G401.6 (cell line): Measurements from ENCODE around the gene FBN1.

ENCODE experiments used
- FAIRE-seq: peaks from 2 replicates; lab custom pipeline; 2012; peaks lifted over from hg19 to GRCh38; lab: Jason Lieb, UNC

Gene FBN1

DNA sequence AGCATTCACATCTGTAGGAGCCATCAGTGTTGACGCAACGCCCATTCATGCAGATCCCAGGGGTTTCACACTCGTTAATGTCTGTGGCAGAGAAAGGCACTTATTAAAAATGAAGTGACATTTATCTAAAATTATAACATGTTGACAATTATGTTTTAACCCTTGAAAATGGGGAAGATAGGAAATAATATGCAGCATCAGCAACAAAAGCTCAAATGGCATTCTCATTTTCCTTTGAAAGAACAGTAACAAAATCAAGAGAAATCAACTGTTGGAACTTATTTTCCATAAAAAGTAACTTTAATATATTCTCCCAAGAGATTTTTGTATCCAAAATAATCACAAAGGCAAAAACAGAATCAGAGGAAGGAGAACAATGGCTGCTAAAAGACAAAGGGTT lies 140.4 kb downstream of the FBN1 start:
- FAIRE-seq: no peak

DNA sequence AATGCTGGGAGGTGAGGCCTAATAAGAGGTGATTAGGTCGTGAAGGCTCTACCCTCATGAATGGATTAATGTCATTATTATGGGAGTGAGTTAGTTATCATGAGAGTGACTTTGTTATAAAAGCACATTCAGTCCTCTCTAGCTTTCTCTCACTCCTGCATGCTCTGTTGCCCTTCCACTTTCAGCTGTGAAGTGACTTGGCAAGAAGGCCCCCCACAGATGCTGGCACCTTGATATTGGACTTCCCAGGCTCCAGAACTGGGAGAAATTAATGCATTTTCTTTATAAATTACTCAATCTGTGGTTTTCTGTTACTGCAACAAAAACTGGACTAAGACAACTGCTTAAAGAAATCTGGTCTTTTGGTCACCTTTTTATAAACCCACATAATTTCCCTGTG lies 144.3 kb downstream of the FBN1 start:
- no peak for FAIRE-seq

DNA sequence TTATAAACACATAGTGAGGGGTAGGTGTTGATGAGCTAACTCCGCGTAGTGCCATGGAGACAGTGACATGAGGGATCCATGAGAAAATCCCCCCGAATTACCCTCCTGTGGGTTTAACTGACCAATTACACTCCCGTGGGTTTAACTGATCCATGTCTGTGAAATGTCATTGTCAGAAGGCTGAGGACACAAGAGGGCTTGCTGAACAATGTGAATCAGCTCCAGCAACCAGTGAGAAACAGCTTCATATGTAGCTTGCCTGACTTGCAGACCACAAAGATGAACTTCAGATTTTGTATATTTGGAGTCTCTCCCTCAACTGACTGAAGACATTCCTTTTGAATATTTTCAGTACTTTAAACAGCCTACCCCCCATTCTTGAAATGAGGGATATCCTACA lies 144.9 kb downstream of the FBN1 start:
- FAIRE-seq: no peak

DNA sequence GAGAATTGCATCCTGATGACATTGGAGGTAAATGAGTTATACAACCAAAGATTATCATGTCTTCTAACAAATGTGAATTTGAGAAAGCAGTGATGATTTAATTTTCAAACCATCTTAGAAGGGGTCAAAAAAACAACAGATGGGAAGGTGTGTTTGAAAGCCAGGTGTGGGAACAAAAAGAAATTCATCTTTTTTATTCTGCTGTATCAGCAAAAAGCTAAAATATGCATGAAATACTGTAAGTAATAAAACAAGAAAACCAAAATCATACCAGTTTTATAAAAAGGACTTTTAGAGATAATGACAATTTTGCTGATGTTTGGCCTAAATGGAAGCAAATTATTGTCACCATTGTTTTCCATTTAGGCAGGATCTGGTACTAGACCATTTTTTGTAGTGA lies 145.5 kb downstream of the FBN1 start:
- no peak for FAIRE-seq

DNA sequence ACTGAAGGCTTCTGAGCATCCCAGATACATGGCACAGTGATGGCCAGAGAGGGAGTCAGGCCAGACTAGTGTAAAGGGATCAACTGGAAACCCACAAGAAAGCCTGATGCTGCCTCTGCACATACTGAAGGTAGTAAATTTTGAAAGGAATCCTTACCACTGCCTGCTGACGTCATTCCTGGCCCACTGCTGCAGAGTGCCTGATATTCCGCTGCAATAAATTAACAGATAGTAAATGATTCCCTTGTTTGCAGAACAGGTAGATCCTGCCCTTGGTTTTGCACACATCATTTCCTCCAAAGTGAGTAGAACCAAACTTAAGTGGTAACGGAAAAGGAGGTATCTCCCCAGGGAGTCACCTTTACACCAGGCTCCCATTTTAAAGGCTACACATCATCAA lies 146.7 kb downstream of the FBN1 start:
- FAIRE-seq: no peak

DNA sequence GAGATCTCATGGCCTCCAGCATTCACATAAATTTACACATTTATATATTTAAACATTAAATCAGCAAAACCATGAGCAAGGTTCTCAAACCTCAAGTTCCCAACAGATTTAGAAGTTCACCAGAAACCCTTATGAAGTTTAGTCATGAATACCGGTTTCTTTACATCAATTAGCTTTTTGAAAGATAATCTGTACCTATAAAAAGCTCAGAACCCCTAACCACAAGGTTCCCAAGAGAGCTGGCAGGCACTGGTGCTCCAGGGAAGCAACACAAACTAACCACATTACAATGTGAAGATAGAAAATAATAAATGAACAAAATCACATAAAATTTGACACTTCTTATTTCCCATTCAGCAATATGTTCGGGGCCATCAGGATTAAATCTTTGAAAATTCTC lies 150.9 kb downstream of the FBN1 start:
- FAIRE-seq: no peak

DNA sequence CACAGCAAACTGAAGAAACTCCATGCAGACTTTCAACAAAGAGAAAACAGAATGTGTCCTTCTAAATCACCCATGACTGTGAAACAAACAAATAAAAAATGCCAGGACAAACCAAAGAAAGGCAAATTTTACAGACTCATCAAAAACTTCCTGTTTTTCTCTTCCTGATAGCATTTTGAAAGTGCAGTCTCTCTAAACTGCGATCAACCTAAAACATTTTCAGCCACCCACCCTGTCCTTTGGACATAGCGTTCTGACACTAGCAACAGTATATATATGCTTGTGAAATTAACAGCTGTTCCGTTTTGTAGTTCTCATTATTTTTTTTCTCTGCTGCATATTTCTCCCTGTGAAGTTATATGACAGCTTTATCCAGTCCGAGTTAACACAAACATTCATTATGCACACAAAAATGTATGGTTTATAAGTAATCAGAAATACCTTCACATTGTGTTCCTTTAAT lies 151.7 kb downstream of the FBN1 start:
- no peak for FAIRE-seq

DNA sequence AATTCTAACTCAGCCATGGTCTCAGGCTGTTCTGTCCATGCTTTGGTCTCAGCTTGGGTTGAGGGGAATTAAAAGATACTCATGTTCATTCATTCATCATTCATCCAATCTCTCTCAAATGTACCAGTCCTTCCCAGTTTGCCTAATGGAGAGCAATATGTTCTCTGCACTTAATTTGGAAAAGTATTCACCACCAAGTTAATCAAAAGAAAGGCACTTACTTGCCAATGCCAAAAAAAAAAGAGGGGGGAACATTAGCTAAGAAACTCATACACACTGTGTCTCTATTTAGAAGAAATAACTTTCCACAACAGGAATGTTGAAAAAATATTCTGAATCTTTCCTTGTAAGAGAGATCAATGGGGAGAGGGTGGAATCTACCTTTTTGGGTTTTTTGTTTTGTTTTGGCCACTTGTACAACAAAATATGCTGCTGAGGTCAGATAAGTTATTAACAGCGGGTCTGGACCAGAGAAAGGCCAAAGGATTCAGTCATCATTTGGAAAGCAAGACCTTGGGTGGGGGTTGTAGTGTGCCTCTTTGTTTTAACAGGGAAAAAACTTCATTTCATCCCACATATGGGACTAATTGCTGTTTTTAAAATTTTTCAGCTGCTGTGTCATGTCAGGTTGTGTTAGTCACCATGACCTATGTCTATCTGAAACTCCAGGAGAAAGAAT lies 152.3 kb downstream of the FBN1 start:
- FAIRE-seq: no peak

DNA sequence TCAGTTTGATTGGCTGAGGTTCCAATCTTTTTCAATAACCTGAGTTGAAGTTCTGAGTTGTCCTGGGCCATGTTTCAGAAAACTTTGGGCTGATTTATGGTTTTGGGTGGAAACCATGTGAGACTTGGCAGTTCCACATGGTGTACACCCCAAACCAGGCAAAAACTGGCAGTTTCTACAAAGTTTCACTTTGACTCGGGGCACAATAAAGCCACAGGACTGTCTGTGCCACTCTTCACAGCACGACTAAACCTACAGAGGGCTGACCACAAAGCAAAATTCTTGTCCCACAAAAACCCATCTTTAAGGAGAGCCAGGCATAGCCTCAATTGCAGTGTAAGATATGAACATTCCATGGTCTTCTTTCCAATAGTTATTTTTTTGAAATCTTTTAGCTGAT lies 159.3 kb downstream of the FBN1 start:
- no peak for FAIRE-seq

DNA sequence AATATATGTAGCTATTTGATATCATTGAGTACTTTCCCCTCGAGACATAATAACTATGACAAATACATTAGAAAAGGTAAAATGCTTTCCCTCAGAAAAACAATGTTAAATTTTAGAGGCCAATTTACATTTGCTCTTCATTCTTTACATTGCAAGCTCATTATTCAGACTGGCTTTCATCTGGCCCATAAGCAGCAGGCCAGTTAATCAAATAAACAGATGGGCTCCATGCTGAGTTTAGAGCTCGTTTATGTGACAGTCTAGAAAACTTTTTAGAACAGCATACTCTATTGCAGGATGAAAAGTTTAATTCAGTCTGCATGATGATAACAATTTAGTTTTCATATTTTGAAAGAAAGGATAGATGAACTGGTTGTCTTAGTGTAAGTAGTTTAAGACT lies 163.7 kb downstream of the FBN1 start:
- no peak for FAIRE-seq

DNA sequence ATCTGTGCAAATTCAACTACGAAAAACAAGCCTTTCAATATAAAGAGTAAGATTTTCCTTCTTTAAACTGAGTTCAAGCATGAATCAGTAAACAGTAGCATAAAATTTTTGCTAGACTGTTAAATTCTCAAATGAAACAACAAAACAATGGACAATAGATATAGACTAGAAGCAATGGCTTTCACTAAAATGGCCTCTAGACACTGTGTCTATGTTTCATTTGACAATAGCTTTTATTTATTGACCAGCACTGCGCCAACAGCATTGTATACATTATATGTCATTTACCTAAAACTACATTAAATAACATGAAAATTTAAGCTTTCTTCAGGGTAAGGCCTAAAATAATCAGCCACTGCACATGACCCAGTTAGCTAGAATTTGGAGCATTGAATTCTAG lies 165.8 kb downstream of the FBN1 start:
- FAIRE-seq: no peak

DNA sequence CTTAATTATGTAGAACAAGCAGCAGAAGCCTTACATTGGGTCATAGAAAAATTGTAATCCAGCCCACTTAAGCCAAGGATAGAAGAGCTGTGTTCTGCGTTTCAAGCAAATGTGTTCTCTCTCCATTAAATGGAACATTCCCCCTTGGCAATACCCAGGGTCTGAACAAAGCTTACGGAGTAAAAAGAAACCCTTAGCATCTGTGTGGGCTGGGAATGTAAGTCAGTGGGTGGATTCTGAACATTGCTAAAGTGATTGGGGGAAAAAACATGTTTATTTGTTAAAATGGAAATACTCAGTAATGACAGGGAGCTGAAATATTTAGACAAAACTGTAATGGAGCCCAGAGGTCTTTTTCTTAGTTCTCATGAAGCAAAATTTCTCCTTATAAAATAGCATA lies 166.9 kb downstream of the FBN1 start:
- no peak for FAIRE-seq

DNA sequence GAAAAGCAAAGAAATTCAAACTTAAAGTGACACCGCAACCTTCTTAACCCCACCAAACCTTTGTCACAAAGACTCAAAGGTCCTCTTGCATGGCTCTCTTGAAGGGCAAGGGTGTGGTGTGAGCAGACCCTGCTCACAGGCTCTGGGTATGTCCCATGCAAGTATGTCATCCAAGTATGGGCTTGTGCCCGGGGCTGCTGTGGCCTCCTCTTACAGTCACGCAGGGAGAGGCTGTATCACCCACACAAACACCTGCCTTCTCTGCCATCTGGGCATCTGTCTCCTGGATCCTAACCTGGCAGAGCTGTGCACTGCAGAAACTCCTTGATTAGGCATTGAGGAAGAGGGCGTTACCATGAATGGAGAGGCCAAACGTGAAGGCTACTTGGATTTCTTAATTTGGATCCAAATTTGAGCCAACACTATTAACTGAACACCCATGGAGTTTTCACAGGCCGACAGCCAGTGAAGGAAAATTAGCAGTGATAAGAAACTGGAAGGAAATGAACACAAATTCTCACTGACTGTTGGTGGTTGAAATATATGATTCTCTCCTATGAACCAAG lies 167.6 kb downstream of the FBN1 start:
- FAIRE-seq: no peak

DNA sequence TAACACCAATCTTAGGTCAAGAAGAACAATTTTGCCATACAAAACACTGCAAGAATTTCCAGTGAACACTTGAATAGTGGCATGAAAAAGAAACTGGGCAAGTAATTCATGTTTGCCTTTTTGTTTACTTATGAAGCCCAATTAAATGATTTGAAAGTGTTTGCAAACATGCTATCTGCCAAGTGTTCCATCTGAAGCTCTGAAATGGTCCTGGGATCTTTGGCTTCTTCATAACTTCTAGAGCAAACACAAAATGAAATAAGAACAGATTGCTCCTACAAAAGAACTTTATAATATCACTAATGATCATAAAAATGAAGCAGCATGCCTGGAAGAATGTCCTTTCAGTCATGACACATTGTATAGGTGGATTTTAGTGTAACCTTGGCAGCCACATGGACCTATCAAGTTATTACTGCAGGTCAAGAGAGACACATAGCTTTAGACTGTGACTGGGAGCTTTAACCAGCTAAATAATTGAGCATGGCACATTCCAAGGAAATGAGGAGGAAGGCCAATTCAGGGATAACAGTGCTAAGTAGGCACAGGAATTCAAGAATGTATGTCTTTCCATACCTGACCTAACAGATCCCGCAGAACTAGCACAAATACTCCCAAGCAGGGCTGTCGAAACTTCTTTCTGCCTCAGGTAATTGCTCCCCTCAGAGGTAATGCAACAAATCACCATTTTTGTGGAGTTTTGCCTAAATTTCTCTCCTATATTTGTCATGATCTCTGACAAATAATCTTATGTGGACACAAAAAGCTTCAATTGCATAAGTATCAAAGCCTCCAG lies 169.7 kb downstream of the FBN1 start:
- FAIRE-seq: no peak

DNA sequence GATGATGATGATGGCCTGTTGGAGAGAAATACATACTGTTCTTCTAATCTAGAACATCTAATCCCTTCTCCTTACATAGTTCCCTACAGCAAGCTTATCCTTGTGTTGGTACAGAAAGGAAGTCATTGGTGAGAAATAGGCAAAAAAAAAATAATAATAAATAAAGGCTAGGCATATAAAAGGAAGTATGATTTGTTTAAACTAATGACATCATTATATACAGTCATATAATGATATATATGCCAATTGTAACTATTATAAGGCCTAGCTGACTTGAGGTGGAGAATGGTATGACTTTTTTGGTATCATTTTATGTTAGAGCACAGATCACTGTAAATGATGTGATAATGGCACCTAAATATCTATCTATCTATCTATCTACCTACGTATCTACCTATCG lies 171.8 kb downstream of the FBN1 start:
- no peak for FAIRE-seq

DNA sequence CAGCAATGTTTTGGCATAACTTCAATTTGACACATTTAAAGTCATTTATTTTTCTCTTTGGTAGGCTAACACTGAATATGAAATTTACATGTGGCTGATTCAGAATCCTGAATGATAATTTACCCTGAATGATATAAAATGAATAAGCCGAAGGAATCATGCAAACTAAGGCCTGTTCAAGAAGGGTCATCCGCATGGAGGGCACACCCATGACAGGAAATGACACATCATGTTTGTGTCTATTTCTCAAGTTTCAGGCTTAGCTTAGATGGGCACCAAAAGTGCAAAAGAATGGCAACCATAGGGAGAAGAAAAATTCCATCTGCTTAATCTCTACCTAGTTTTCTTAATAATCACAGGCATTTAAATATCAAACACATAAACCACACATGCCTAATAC lies 172.8 kb downstream of the FBN1 start:
- FAIRE-seq: no peak

DNA sequence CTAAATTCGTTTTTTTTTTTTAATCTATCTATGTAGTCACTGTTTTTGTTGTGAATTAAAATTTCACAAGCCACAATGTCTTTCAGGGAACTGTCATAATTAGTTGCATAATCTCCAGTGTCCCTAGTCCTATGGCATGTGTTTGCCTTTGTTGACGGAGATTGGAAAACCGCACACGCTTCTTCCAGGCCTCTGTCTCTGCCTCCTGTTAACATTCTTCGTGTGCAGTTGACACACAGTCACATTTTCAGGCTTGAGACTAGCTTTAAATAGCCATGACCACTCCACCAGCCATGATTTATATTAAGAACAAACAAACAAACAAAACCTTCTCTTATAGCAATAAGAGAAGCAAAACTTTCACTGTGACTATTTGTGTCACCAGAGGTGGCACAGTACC lies 174.4 kb downstream of the FBN1 start:
- no peak for FAIRE-seq

DNA sequence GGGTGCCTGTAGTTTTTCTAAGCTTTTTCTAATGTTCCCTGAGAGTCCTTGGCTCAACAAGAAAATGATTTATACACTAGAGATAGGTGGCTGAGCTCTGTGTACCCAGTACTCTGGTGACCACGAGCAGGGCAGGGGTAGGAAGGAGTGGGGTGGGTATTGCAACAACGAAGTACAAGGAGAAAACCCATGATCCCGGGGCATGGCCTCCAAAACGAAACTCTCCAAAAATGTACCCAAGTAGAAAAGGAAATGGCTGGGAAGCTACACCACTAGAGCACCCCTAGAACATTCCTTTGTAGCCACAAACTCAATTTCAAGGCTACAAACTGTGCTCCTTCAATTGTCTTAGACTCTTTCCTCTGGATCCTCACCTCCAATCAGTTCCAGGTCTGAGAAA lies 175.4 kb downstream of the FBN1 start:
- FAIRE-seq: no peak

DNA sequence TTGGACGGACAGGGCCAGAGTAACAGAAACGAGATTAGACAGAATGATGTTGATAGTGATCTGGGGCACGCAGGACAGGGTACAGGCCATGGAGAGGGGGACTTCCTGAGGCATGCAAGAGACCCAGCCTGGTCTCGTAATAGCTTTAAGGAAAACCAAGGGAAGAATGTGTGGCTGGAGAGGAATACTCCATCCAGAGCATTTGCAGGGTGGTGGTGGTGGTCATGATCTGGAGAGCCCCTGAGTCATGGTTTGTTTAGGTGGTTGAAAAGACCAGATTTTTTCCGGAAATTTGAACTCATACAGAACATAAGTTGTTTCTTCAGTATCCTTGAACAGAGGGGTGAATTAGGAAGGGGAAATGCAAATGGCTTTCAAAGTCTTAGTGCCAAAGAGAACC lies 175.8 kb downstream of the FBN1 start:
- no peak for FAIRE-seq

DNA sequence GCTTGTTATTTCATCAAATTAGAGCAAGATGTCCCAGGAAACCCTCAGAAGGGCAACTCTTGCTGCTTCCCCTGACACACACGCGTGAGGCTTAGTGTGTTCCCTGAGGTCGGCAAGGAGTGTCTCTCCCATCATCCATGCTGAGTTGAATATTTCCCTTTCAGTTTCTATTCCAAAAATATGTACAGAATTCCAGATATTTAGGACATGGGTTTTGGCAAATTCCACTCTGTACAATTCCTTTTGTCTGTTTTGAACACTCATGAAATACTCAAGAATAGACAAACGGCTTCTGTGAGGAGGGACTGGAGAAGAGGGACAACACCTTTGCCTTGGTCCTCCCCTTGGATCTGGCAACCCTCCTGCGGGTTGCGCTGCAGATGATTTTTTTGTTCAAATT lies 176.2 kb downstream of the FBN1 start:
- no peak for FAIRE-seq

DNA sequence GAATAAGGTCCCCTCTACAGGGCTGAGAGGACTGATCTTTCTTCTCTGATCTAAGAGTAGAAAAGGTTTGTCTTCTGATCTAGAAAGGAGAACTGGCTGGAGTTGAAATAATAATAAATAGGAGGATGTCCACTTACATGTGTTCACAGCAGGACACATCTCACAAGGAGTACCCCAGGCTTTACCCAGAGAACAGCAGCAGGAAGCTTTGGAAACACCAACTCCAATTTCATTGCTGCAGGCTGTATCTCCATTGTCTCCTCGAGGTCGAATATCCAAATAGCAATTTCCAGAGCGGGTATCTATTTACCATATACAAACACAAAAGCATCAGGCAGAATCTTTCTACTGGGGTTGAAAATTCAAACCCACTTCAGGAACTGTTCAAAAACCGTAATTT lies 177.7 kb downstream of the FBN1 start:
- no peak for FAIRE-seq

DNA sequence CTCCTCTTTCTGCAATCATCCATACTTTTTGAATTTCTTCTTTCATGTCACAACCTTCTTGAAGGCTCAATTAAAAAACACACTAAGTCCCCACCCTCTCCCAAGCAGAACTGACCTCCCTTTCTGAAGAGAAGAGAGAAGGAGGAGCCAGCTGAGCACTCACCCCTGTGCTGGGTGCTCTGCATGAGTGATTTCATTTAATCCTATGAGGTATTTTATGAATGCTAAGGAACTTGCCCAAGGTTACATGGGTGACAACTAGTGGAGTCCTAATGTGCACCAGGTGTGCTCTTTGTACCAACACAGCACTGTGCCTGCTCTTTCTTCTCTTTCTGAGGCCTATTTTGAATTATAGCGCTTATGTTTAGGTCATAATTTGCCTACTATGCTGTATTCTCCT lies 178.7 kb downstream of the FBN1 start:
- FAIRE-seq: no peak

DNA sequence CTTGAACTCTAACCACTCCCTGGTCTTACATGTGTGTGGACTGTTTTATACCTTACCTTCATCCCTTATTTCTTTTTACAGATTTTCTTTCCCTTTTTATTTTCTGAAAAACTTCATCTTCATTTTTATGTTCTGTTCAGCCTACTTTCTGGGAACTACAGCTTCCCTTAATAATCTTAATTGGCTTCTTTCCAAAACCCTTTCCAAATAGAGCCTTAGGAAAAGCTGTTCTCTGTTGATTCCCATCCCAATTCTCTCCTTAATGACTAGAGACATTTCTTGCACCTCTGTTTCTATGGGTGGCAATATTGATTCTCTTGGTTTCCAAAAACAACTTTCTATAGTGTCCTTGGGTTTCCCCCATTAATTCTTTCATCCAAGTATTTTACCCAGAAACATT lies 179.4 kb downstream of the FBN1 start:
- no peak for FAIRE-seq

DNA sequence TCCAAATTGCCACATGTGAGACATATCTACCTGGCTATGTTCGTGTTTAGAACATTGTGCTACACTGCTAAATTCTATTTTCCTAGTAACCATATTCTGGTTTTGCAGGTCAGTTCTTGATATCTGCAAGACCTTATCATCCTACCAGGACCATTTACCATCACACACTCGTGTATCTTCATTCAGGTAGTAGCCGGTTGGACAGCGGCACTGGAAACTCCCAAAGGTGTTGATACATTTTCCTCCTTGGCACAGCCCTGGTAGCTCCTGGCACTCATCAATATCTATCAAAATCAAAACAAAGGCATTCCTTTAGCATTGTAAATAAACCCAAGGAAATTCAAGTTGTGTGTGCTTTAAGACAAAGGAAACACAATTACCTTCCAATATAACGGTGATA lies 180.1 kb downstream of the FBN1 start:
- FAIRE-seq: no peak
